ENCODE data around the gene KCND2.

GRCh38 chr7:120521761-120522737, 249.1 kb downstream of the KCND2 start:
- TF ChIP-seq POLR2A (IDR thresholded peaks at IDR 0.05; ENCODE audit: low read length) = no peak
- TF ChIP-seq GATA1 (IDR thresholded peaks at IDR 0.05; ENCODE audit: low read depth, low read length) = no peak

Measured in erythroblast (primary cell).